Prostate gland (tissue), 2 donors: Measurements from ENCODE around the gene CXCL1.

ENCODE experiments used
- POLR2A ChIP-seq: fragments of 450-650 bp; IDR thresholded peaks from one replicate; pipeline ENCODE4 v1.6.1; 2016; ENCODE audit warnings: antibody characterized with exemption, mild to moderate bottlenecking
- POLR2AphosphoS5 ChIP-seq: sonication (generic); formaldehyde crosslinking; IDR thresholded peaks from one replicate; pipeline ENCODE4 v1.6.1; 2017; ENCODE audit warnings: antibody characterized with exemption
- TF ChIP-seq, protein P1 (sequence below), 4 experiments: fragments of 200-600 bp in 2 of 4; fragments of 450-650 bp in 2 of 4; sonication (generic) in 2 of 4; IDR thresholded peaks; 1 replicate in 3 of 4; 2 replicates in 1 of 4; pipeline ENCODE4 v1.5.1; 2016 to 2019; ENCODE audit warnings: antibody characterized with exemption in 4 of 4, mild to moderate bottlenecking in 2 of 4, moderate library complexity in 2 of 4

DNA sequence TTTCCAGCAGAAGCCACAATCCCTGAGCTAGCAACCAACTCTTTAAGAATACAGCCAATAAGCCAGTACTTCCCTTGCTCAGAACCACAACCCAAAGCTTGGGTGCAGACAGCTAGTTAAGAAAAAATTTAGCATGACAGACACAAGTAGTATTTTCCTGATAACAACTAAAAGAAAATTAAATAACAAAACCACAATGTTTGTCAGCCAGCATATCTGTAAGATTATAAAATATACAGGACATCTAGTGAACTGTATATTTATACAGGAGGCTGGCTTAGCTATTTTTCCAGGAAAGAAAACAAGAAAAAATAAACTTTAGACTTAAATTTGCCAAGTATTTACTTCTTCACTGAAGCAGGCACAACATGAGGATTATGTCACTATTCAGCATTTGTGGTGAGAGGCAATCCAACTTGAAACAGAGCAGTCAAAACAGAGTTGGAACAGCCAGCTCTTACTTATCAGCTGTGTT is 9.5 kb upstream of the CXCL1 start:
- TF ChIP-seq, protein P1, sequence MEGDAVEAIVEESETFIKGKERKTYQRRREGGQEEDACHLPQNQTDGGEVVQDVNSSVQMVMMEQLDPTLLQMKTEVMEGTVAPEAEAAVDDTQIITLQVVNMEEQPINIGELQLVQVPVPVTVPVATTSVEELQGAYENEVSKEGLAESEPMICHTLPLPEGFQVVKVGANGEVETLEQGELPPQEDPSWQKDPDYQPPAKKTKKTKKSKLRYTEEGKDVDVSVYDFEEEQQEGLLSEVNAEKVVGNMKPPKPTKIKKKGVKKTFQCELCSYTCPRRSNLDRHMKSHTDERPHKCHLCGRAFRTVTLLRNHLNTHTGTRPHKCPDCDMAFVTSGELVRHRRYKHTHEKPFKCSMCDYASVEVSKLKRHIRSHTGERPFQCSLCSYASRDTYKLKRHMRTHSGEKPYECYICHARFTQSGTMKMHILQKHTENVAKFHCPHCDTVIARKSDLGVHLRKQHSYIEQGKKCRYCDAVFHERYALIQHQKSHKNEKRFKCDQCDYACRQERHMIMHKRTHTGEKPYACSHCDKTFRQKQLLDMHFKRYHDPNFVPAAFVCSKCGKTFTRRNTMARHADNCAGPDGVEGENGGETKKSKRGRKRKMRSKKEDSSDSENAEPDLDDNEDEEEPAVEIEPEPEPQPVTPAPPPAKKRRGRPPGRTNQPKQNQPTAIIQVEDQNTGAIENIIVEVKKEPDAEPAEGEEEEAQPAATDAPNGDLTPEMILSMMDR (IDR thresholded peaks at IDR 0.05), result no peak
- TF ChIP-seq POLR2A, result no peak
- no peak for TF ChIP-seq POLR2AphosphoS5
